ENCODE data around the gene MISP3.
A peak's percentile ranks its signal among the peaks of the same experiment; 100 is the strongest.
"Not testable (repeated sequence)": the region's sequence is repeated elsewhere in the genome, so short reads cannot be mapped to it uniquely, and the experiment has no call there.

Gene MISP3

DNA sequence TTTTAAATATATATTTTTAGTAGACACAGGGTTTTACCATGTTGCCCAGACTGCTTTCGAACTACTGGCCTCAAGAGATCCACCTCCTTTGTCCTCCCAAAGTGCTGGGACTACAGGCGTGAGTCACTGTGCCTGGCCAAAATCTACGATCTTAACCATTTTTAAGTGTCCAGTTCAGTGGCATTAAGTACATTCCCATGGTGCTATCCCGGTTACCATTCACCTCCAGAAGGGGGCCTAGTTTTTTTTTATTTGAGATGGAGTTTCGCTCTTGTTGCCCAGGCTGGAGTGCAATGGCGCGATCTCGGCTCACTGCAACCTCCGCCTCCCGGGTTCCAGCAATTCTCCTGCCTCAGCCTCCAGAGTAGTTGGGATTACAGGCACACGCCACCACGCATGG is 37.4 kb upstream of the MISP3 start:
- not testable (repeated sequence) for H3K23ac ChIP-seq (ENCODE audit: low read length); H3K14ac ChIP-seq (ENCODE audit: low read length); H3K9ac ChIP-seq (ENCODE audit: low read length); H2AK5ac ChIP-seq (ENCODE audit: low read length); H3K79me2 ChIP-seq (ENCODE audit: control insufficient read depth, insufficient read depth, low read length, poor library complexity); H4K12ac ChIP-seq (ENCODE audit: low read depth, low read length); H4K8ac ChIP-seq (ENCODE audit: low read depth, low read length); H3K27me3 ChIP-seq (ENCODE audit: insufficient read depth, low read length); H3K9me3 ChIP-seq (ENCODE audit: insufficient read depth, low read depth, low read length); H4K91ac ChIP-seq (ENCODE audit: low read depth, low read length); H2AFZ ChIP-seq (ENCODE audit: insufficient read depth, low read length, poor library complexity); H2BK12ac ChIP-seq (ENCODE audit: low read length); H3K4ac ChIP-seq (ENCODE audit: low read depth, low read length); H2BK5ac ChIP-seq (ENCODE audit: low read depth, low read length, poor library complexity); H3K27ac ChIP-seq (ENCODE audit: low read depth, low read length); H3K4me2 ChIP-seq (ENCODE audit: low read length); H3K79me1 ChIP-seq (ENCODE audit: low read length); H3K4me1 ChIP-seq (ENCODE audit: control insufficient read depth in 1 of 2, insufficient read depth in 2 of 2, low read length in 2 of 2); H3K4me3 ChIP-seq (ENCODE audit: low read depth, low read length); H2BK120ac ChIP-seq (ENCODE audit: insufficient read depth, low read length, poor library complexity); H3K36me3 ChIP-seq (ENCODE audit: control insufficient read depth in 1 of 2, insufficient read depth in 2 of 2, low read length in 2 of 2); H3K18ac ChIP-seq (ENCODE audit: low read length)
- no CpG with 5 or more reads among the region's 12 CpGs for WGBS (ENCODE audit: extremely low coverage, insufficient coverage, insufficient read length)
- peak in 1 of 2 donors; percentile 70 for DNase-seq

DNA sequence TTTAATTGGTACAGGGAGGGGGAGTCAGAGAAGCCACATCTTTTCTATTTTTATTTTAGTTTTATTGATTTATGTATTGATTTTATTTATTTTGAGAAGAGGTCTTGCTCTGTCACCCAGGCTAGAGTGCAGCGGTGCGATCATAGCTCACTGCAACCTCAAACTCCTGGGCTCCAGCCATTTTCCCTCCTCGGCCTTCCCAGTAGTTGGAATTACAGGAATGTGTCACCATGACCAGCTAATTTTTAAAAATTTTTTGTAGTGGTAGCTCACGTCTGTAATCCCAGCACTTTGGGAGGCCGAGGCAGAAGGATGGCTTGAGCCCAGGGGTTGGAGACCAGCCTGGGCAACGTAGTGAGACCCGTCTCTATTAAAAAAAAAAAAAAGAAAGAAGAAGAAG is 36.9 kb upstream of the MISP3 start:
- H4K12ac ChIP-seq (ENCODE audit: low read depth, low read length): no peak overlapping the region
- H3K4me2 ChIP-seq (ENCODE audit: low read length): no peak overlapping the region
- H3K23ac ChIP-seq (ENCODE audit: low read length): no peak overlapping the region
- DNase-seq: peak in 1 of 2 donors; percentile 78
- no peak overlapping the region for H2BK120ac ChIP-seq (ENCODE audit: insufficient read depth, low read length, poor library complexity)
- H2AK5ac ChIP-seq (ENCODE audit: low read length): no peak overlapping the region
- no peak overlapping the region for H3K9ac ChIP-seq (ENCODE audit: low read length)
- peaks cover 3% of the 10 kb centered on the region for H3K79me2 ChIP-seq (ENCODE audit: control insufficient read depth, insufficient read depth, low read length, poor library complexity)
- H3K36me3 ChIP-seq (ENCODE audit: control insufficient read depth in 1 of 2, insufficient read depth in 2 of 2, low read length in 2 of 2): no peaks in the 10 kb centered on the region
- H3K9me3 ChIP-seq (ENCODE audit: insufficient read depth, low read depth, low read length): no peaks in the 10 kb centered on the region
- H3K4ac ChIP-seq (ENCODE audit: low read depth, low read length): no peak overlapping the region
- H3K4me1 ChIP-seq (ENCODE audit: control insufficient read depth in 1 of 2, insufficient read depth in 2 of 2, low read length in 2 of 2): peaks cover 3% of the 10 kb centered on the region in 2 experiments
- H3K27me3 ChIP-seq (ENCODE audit: insufficient read depth, low read length): no peaks in the 10 kb centered on the region
- H4K8ac ChIP-seq (ENCODE audit: low read depth, low read length): no peak overlapping the region
- H2AFZ ChIP-seq (ENCODE audit: insufficient read depth, low read length, poor library complexity): no peak overlapping the region
- no peak overlapping the region for H2BK5ac ChIP-seq (ENCODE audit: low read depth, low read length, poor library complexity)
- H3K14ac ChIP-seq (ENCODE audit: low read length): no peak overlapping the region
- peaks cover 7% of the 10 kb centered on the region for H3K79me1 ChIP-seq (ENCODE audit: low read length)
- no peak overlapping the region for H4K91ac ChIP-seq (ENCODE audit: low read depth, low read length)
- H3K27ac ChIP-seq (ENCODE audit: low read depth, low read length): no peak overlapping the region
- H3K18ac ChIP-seq (ENCODE audit: low read length): no peak overlapping the region
- no peak overlapping the region for H2BK12ac ChIP-seq (ENCODE audit: low read length)
- no CpG with 5 or more reads among the region's 7 CpGs for WGBS (ENCODE audit: extremely low coverage, insufficient coverage, insufficient read length)
- no peak overlapping the region for H3K4me3 ChIP-seq (ENCODE audit: low read depth, low read length)

DNA sequence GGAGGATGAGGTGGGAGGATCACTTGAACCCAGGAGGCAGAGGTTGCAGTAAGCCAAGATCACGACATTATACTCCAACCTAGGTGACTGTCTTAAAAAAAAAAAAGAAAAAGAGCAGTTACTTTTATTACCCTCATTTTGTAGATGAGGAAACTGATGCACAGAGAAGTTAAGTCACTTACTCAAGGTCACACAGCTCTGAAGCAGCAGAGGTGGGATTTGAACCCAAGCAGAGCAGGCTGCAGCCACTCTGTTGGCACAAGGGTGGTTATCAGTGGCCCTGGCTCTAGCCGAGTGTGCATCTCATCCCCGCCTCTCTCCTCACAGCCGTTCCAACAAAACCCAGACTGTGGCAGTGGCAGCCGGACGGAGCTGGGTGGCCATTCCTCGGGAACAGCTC is 33.4 kb upstream of the MISP3 start:
- H4K12ac ChIP-seq (ENCODE audit: low read depth, low read length): no peak overlapping the region
- no peak overlapping the region for H3K23ac ChIP-seq (ENCODE audit: low read length)
- no peak overlapping the region for H4K8ac ChIP-seq (ENCODE audit: low read depth, low read length)
- H4K91ac ChIP-seq (ENCODE audit: low read depth, low read length): no peak overlapping the region
- no peak overlapping the region for H3K18ac ChIP-seq (ENCODE audit: low read length)
- H3K9me3 ChIP-seq (ENCODE audit: insufficient read depth, low read depth, low read length): no peaks in the 10 kb centered on the region
- no peak overlapping the region for H2AFZ ChIP-seq (ENCODE audit: insufficient read depth, low read length, poor library complexity)
- H3K79me1 ChIP-seq (ENCODE audit: low read length): no peaks in the 10 kb centered on the region
- DNase-seq: no peak
- H3K27me3 ChIP-seq (ENCODE audit: insufficient read depth, low read length): no peaks in the 10 kb centered on the region
- no CpG with 5 or more reads among the region's 7 CpGs for WGBS (ENCODE audit: extremely low coverage, insufficient coverage, insufficient read length)
- no peaks in the 10 kb centered on the region for H3K36me3 ChIP-seq (ENCODE audit: control insufficient read depth in 1 of 2, insufficient read depth in 2 of 2, low read length in 2 of 2)
- no peak overlapping the region for H2BK120ac ChIP-seq (ENCODE audit: insufficient read depth, low read length, poor library complexity)
- no peak overlapping the region for H3K4me3 ChIP-seq (ENCODE audit: low read depth, low read length)
- H2BK5ac ChIP-seq (ENCODE audit: low read depth, low read length, poor library complexity): no peak overlapping the region
- H3K9ac ChIP-seq (ENCODE audit: low read length): no peak overlapping the region
- no peak overlapping the region for H3K4me2 ChIP-seq (ENCODE audit: low read length)
- no peak overlapping the region for H3K27ac ChIP-seq (ENCODE audit: low read depth, low read length)
- H3K4me1 ChIP-seq (ENCODE audit: control insufficient read depth in 1 of 2, insufficient read depth in 2 of 2, low read length in 2 of 2): no peaks in the 10 kb centered on the region
- no peak overlapping the region for H3K14ac ChIP-seq (ENCODE audit: low read length)
- no peaks in the 10 kb centered on the region for H3K79me2 ChIP-seq (ENCODE audit: control insufficient read depth, insufficient read depth, low read length, poor library complexity)
- no peak overlapping the region for H3K4ac ChIP-seq (ENCODE audit: low read depth, low read length)
- H2AK5ac ChIP-seq (ENCODE audit: low read length): no peak overlapping the region
- H2BK12ac ChIP-seq (ENCODE audit: low read length): no peak overlapping the region

DNA sequence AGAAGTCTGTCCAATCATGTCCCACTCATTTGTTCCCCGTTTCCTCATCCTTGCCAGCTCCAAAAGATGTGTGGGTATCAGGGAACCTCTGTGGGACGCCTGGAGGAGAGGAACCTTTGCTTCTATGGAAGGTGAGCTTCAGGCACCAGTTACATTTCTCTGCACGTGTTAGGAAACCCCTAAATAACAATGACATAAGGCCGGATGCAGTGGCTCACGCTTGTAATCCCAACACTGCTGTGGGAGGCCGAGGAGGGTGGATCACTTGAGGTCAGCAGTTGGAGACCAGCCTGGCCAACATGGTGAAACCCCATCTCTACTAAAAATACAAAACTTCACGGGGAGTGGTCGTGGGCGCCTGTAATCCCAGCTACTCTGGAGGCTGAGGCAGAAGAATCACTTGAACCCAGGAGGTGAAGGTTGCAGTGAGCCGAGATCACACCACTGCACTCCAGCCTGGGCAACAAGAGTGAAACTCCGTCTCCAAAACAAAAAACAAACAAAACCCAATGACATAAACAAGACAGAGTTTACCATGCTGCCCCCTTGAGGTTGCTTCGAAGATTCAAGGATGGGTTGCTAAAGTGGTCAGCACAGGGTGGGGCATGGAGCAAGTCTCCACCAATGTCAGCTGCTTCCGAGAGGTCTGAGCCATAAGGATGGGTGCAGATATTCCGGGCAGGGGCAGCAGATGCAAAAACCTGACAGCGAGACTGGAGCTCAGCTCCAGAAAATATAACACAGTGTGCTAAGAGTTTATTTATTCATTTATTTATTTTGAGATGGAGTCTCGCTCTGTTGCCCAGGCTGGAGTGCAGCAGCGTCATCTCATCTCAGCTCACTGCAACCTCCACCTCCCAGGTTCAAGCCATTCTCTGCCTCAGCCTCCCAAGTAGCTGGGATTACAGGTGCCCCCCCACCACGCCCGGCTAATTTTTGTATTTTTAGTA is 29.7 kb upstream of the MISP3 start:
- not testable (repeated sequence) for H3K23ac ChIP-seq (ENCODE audit: low read length); H3K79me1 ChIP-seq (ENCODE audit: low read length); H2BK120ac ChIP-seq (ENCODE audit: insufficient read depth, low read length, poor library complexity); H3K27me3 ChIP-seq (ENCODE audit: insufficient read depth, low read length); H3K14ac ChIP-seq (ENCODE audit: low read length); H3K4me1 ChIP-seq (ENCODE audit: control insufficient read depth in 1 of 2, insufficient read depth in 2 of 2, low read length in 2 of 2); H2BK12ac ChIP-seq (ENCODE audit: low read length); H2BK5ac ChIP-seq (ENCODE audit: low read depth, low read length, poor library complexity); H3K4ac ChIP-seq (ENCODE audit: low read depth, low read length); H3K79me2 ChIP-seq (ENCODE audit: control insufficient read depth, insufficient read depth, low read length, poor library complexity); H3K9ac ChIP-seq (ENCODE audit: low read length); H3K27ac ChIP-seq (ENCODE audit: low read depth, low read length); H2AK5ac ChIP-seq (ENCODE audit: low read length); H4K12ac ChIP-seq (ENCODE audit: low read depth, low read length); H3K36me3 ChIP-seq (ENCODE audit: control insufficient read depth in 1 of 2, insufficient read depth in 2 of 2, low read length in 2 of 2); H3K9me3 ChIP-seq (ENCODE audit: insufficient read depth, low read depth, low read length); H3K4me3 ChIP-seq (ENCODE audit: low read depth, low read length); H2AFZ ChIP-seq (ENCODE audit: insufficient read depth, low read length, poor library complexity); H3K4me2 ChIP-seq (ENCODE audit: low read length); H3K18ac ChIP-seq (ENCODE audit: low read length)
- Histone ChIP-seq H4K8ac (ENCODE audit: low read depth, low read length) (peak overlapping the region; percentile 6), H4K91ac (ENCODE audit: low read depth, low read length) (peak overlapping the region; percentile 32)
- DNase-seq: peak; percentile 80 to 81
- no CpG with 5 or more reads among the region's 19 CpGs for WGBS (ENCODE audit: extremely low coverage, insufficient coverage, insufficient read length)

Data from trophoblast cell (in vitro differentiated cells and primary cell).